Astrocyte (in vitro differentiated cells and primary cell): ENCODE measurements around the gene TRPV5.

Experiments used
- CTCF ChIP-seq: IDR thresholded peaks from 2 replicates; pipeline ENCODE4 v1.5.1; 2011; ENCODE audit warnings: low read depth, mild to moderate bottlenecking, inconsistent platforms, low read length, moderate library complexity; ENCODE audit not compliant: insufficient read depth
- EZH2 ChIP-seq: IDR thresholded peaks from 2 replicates; pipeline ENCODE4 v1.6.1; 2012; ENCODE audit warnings: mild to moderate bottlenecking, low read length, inconsistent platforms; ENCODE audit not compliant: insufficient read depth

DNA sequence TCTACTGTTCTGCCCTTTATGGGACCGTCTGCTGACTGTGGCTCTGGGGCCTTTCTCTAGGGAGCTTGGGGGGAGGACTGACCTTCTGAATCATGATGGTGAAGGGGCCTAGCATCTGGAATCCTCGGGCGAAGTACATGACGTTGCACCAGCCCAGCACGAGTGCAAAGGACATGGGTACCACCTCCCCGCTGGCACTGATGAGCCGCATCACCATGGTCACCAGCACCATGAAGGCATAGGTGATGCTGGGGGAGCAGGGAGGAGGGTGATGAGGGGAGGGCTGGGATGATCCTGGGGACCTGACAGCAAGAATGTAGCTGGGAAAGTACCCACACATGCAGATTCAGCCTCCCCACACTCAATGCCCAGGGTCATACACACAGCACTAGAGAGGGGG lies 59.1 kb downstream of the TRPV5 start:
- TF ChIP-seq CTCF (no peak), EZH2 (no peak)
